SU-DHL-6 (cell line): ENCODE results near the gene ITGB2.

Experiments used
- H2AFZ ChIP-seq: fragments of 200-600 bp; sonication (generic); 2 replicates; pipeline ENCODE4 v1.6.1; 2014; ENCODE audit warnings: low read depth, mild to moderate bottlenecking, moderate library complexity, mixed read lengths, antibody characterized with exemption, low read length; ENCODE audit not compliant: severe bottlenecking
- H3F3A ChIP-seq: fragments of 200-600 bp; shearing (Covaris generic); 2 replicates; pipeline ENCODE4 v1.6.0; 2016; ENCODE audit warnings: antibody characterized with exemption, mild to moderate bottlenecking; ENCODE audit not compliant: insufficient read depth
- H3K27ac ChIP-seq: fragments of 200-600 bp; sonication (generic); 2 replicates; pipeline ENCODE4 v1.5.1; 2016; ENCODE audit warnings: low read depth, mild to moderate bottlenecking, low read length, moderate library complexity, mixed read lengths
- H3K27me3 ChIP-seq: fragments of 200-600 bp; sonication (generic), shearing (Covaris generic); 2 replicates; pipeline ENCODE4 v1.6.0; 2014; ENCODE audit warnings: mild to moderate bottlenecking, low read length
- H3K36me3 ChIP-seq: fragments of 200-600 bp; sonication (generic); 2 replicates; pipeline ENCODE4 v1.6.1; 2014; ENCODE audit warnings: mild to moderate bottlenecking, low read length, mixed read lengths
- H3K4me2 ChIP-seq: fragments of 300-600, 200-600 bp; shearing (Covaris generic), sonication (generic); 2 replicates; pipeline ENCODE4 v1.6.0; 2014; ENCODE audit warnings: low read length, low read depth, mild to moderate bottlenecking; ENCODE audit not compliant: poor library complexity, severe bottlenecking
- H3K4me3 ChIP-seq: fragments of 200-600 bp; sonication (generic); 2 replicates; pipeline ENCODE4 v1.5.1; 2014; ENCODE audit warnings: antibody characterized with exemption, low read length, mild to moderate bottlenecking, mixed read lengths; ENCODE audit not compliant: insufficient read depth, poor library complexity, severe bottlenecking
- H3K79me2 ChIP-seq: fragments of 200-600 bp; sonication (generic); 2 replicates; pipeline ENCODE4 v1.6.1; 2014; ENCODE audit warnings: mild to moderate bottlenecking, low read length, moderate library complexity; ENCODE audit not compliant: insufficient read depth
- H3K9ac ChIP-seq: fragments of 200-600 bp; sonication (generic); 2 replicates; pipeline ENCODE4 v1.7.0; 2014; ENCODE audit warnings: mild to moderate bottlenecking, low read length
- H3K9me2 ChIP-seq: fragments of 200-600 bp; sonication (generic); replicated peaks from 2 replicates; pipeline ENCODE4 v1.6.1; 2014; ENCODE audit warnings: low read length; ENCODE audit not compliant: insufficient read depth
- H3K9me3 ChIP-seq: fragments of 200-600 bp; sonication (generic); 2 replicates; pipeline ENCODE4 v1.6.1; 2014; ENCODE audit warnings: low read length, mixed read lengths; ENCODE audit not compliant: insufficient read depth
- H4K20me1 ChIP-seq: fragments of 200-600 bp; sonication (generic); 2 replicates; pipeline ENCODE4 v1.6.1; 2014; ENCODE audit warnings: low read depth, mild to moderate bottlenecking, antibody characterized with exemption, low read length, moderate library complexity, mixed read lengths
- EZH2phosphoT487 ChIP-seq: fragments of 200-600 bp; sonication (generic), shearing (Covaris generic); conservative IDR thresholded peaks from 2 replicates; pipeline ENCODE4 v1.6.1; 2018; ENCODE audit warnings: mild to moderate bottlenecking, antibody characterized with exemption, low read length, moderate library complexity, mixed read lengths
- TF ChIP-seq, protein P1 (sequence below): fragments of 200-600 bp; sonication (generic); IDR thresholded peaks from one replicate; pipeline ENCODE4 v1.5.1; 2017; ENCODE audit warnings: antibody characterized with exemption, mild to moderate bottlenecking, low read length, moderate library complexity; ENCODE audit not compliant: insufficient read depth, poor library complexity, severe bottlenecking

The ITGB2 gene

DNA sequence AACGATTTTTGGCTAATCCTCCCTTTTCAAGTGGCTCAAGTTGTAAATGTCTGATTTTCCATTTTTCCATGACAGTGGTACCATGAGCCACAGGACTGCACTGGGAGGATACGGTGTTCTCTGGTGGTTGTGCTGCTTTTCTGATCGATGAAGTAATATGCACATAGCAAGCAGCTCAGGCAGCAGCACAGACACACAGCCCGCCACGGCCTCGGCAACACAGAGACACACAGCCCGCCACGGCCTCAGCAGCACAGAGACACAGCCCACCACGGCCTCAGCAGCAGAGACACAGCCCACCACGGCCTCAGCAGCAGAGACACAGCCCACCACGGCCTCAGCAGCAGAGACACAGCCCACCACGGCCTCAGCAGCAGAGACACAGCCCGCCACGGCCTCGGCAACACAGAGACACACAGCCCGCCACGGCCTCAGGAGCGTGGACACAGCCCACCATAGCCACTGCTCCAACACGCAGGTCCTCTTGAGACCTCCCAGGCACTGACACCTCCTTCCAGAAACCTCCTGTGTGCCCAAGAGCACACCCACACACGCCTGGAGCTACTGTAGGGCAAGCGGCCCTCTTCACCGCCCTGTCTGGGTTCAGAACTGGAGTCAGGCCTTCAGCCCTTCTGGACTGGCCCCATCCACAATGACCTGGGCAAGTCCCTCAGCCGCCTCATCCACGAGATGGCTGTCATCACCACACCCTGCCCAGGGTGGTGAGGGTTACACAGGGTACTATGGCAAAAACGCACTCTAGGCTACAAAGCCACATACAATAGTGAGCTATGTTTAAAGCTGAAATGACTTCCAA is 57.6 kb downstream of the ITGB2 start:
- Histone ChIP-seq H4K20me1 (no peaks in the 10 kb centered on the region; the same call in 1 of the 2 replicates), H3K9me3 (no peaks in the 10 kb centered on the region), H3F3A (no peaks in the 10 kb centered on the region), H3K27ac (no peak overlapping the region), H3K9me2 (no peaks in the 10 kb centered on the region), H3K27me3 (no peaks in the 10 kb centered on the region), H2AFZ (no peak overlapping the region), H3K4me3 (no peak overlapping the region), H3K9ac (no peak overlapping the region), H3K36me3 (no peaks in the 10 kb centered on the region), H3K4me2 (no peak overlapping the region), H3K79me2 (peaks cover 8% of the 10 kb centered on the region; the same call in 1 of the 2 replicates)
- TF ChIP-seq EZH2phosphoT487 = no peak
- TF ChIP-seq, protein P1, sequence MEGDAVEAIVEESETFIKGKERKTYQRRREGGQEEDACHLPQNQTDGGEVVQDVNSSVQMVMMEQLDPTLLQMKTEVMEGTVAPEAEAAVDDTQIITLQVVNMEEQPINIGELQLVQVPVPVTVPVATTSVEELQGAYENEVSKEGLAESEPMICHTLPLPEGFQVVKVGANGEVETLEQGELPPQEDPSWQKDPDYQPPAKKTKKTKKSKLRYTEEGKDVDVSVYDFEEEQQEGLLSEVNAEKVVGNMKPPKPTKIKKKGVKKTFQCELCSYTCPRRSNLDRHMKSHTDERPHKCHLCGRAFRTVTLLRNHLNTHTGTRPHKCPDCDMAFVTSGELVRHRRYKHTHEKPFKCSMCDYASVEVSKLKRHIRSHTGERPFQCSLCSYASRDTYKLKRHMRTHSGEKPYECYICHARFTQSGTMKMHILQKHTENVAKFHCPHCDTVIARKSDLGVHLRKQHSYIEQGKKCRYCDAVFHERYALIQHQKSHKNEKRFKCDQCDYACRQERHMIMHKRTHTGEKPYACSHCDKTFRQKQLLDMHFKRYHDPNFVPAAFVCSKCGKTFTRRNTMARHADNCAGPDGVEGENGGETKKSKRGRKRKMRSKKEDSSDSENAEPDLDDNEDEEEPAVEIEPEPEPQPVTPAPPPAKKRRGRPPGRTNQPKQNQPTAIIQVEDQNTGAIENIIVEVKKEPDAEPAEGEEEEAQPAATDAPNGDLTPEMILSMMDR = no peak

GRCh38 chr21:44858791-44859190 is 61.9 kb downstream of the ITGB2 start:
- Histone ChIP-seq H3K79me2 (no peaks in the 10 kb centered on the region), H3K9me2 (no peaks in the 10 kb centered on the region), H2AFZ (no peak overlapping the region), H3K4me3 (no peak overlapping the region), H3K9me3 (no peaks in the 10 kb centered on the region), H4K20me1 (no peaks in the 10 kb centered on the region), H3K27ac (no peak overlapping the region), H3K4me2 (no peak overlapping the region), H3K9ac (no peak overlapping the region), H3K36me3 (no peaks in the 10 kb centered on the region), H3F3A (no peaks in the 10 kb centered on the region), H3K27me3 (no peaks in the 10 kb centered on the region)
- TF ChIP-seq, protein P1 = no peak
- no peak for TF ChIP-seq EZH2phosphoT487

- Histone ChIP-seq H3K9ac (no peak overlapping the region), H3K27me3 (no peaks in the 10 kb centered on the region), H3K36me3 (no peaks in the 10 kb centered on the region), H3K4me2 (no peak overlapping the region), H3K9me2 (no peaks in the 10 kb centered on the region), H3K27ac (no peak overlapping the region), H3F3A (no peaks in the 10 kb centered on the region), H3K4me3 (no peak overlapping the region), H3K9me3 (no peaks in the 10 kb centered on the region), H3K79me2 (no peaks in the 10 kb centered on the region), H4K20me1 (no peaks in the 10 kb centered on the region), H2AFZ (no peak overlapping the region)
- no peak for TF ChIP-seq EZH2phosphoT487
- TF ChIP-seq, protein P1 = no peak
Measured at GRCh38 chr21:44858291-44858690, 62.4 kb downstream of the ITGB2 start.
